DMS 273 treated with DMSO at 0.1 percent for 48 hours (cell line): ENCODE data around the gene RYR2.
A peak's percentile ranks its signal among the peaks of the same experiment; 100 is the strongest.
"Not testable (repeated sequence)": the region's sequence is repeated elsewhere in the genome, so short reads cannot be mapped to it uniquely, and the experiment has no call there.

Experiments used
- DNase-seq: peaks from one replicate; lab custom pipeline; 2025; lab: John Stamatoyannopoulos, UW

Gene RYR2

GRCh38 chr1:237352747-237353146 is 310.8 kb downstream of the RYR2 start:
- DNase-seq, result no peak

- no peak for DNase-seq
These were observed 311.9 kb downstream of the RYR2 start for GRCh38 chr1:237353918-237354317.

- no peak for DNase-seq
These were observed 313.0 kb downstream of the RYR2 start for GRCh38 chr1:237355022-237355421.

GRCh38 chr1:237358555-237358954 is 316.6 kb downstream of the RYR2 start:
- DNase-seq, result no peak

- no peak for DNase-seq
These were observed 325.8 kb downstream of the RYR2 start for GRCh38 chr1:237367758-237368157.

GRCh38 chr1:237371477-237371876 is 329.5 kb downstream of the RYR2 start:
- not testable (repeated sequence) for DNase-seq

- no peak for DNase-seq
These were observed 341.8 kb downstream of the RYR2 start for GRCh38 chr1:237383791-237384190.

GRCh38 chr1:237384213-237384612 is 342.2 kb downstream of the RYR2 start:
- no peak for DNase-seq

- DNase-seq, result peak; percentile 13
These were observed 344.6 kb downstream of the RYR2 start for GRCh38 chr1:237386362-237387143.

- no peak for DNase-seq
These were observed 345.1 kb downstream of the RYR2 start for GRCh38 chr1:237387144-237387505.

- DNase-seq, result no peak
These were observed 348.8 kb downstream of the RYR2 start for GRCh38 chr1:237390823-237391222.

- no peak for DNase-seq
These were observed 351.6 kb downstream of the RYR2 start for GRCh38 chr1:237393632-237394031.

- no peak for DNase-seq
These were observed 352.3 kb downstream of the RYR2 start for GRCh38 chr1:237394281-237394680.

- DNase-seq, result no peak
These were observed 354.4 kb downstream of the RYR2 start for GRCh38 chr1:237396426-237396825.

- DNase-seq, result no peak
These were observed 356.8 kb downstream of the RYR2 start for GRCh38 chr1:237398751-237399150.

- DNase-seq, result no peak
These were observed 363.9 kb downstream of the RYR2 start for GRCh38 chr1:237405912-237406311.

GRCh38 chr1:237411621-237412020 is 369.6 kb downstream of the RYR2 start:
- no peak for DNase-seq

GRCh38 chr1:237416924-237417655 is 375.1 kb downstream of the RYR2 start:
- DNase-seq, result no peak

GRCh38 chr1:237428809-237429208 is 386.8 kb downstream of the RYR2 start:
- DNase-seq, result no peak

GRCh38 chr1:237429252-237429651 is 387.3 kb downstream of the RYR2 start:
- no peak for DNase-seq

- DNase-seq, result no peak
These were observed 389.5 kb downstream of the RYR2 start for GRCh38 chr1:237431448-237431847.

- DNase-seq, result no peak
These were observed 398.4 kb downstream of the RYR2 start for GRCh38 chr1:237440346-237440745.

GRCh38 chr1:237444120-237444790 is 402.3 kb downstream of the RYR2 start:
- DNase-seq, result no peak
